CD4-positive, alpha-beta T cell treated with Interleukin-10 for 1 hour (primary cell): Measurements from ENCODE around the gene HIP1R.

ENCODE experiments used
- DNase-seq: peaks from one replicate; pipeline ENCODE4 v3.0.0-alpha.2; 2020

HIP1R gene

DNA sequence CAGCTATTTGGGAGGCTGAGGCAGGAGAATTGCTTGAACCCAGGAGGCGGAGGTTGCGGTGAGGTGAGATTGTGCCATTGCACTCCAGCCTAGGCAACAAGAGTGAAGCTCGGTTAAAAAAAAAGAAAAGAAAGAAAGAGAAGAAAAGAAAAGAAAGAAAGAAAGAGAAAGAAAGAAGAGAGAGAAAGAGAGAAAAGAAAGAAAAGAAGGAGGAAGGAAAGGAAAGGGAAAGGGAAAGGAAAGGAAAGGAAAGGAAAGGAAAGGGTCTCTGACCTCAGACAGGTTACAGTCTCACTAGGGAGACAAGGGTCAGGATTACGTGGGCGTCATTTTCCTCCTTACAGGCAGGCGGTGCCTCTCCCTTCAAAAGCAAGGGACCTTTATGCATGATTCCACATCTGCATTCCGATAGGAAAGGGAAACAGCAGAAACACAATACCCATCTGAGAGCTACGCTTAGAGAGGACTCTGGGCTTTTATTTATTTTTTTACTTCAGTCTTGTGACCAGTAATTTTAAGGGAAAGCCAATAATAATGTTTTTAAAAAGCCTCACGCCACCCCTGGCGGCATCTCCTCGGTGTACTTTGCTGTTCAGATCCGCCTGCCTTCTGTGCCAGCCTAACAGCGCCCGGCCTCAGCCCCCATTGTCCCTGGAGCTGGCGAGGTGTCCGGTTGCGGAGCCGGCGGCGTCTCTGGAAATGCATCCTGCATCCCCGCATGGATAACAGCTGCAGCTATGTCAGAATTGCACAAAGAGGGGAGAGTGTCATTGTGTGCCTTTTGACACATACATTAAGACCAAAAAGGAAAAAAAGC lies 945 bp upstream of the HIP1R start:
- peak; percentile 25 for DNase-seq

GRCh38 chr12:122835750-122836026 lies 431 bp downstream of the HIP1R start:
- peak; percentile 18 for DNase-seq

- DNase-seq = peak; percentile 52
These were observed 1.0 kb downstream of the HIP1R start for GRCh38 chr12:122836027-122836921.

DNA sequence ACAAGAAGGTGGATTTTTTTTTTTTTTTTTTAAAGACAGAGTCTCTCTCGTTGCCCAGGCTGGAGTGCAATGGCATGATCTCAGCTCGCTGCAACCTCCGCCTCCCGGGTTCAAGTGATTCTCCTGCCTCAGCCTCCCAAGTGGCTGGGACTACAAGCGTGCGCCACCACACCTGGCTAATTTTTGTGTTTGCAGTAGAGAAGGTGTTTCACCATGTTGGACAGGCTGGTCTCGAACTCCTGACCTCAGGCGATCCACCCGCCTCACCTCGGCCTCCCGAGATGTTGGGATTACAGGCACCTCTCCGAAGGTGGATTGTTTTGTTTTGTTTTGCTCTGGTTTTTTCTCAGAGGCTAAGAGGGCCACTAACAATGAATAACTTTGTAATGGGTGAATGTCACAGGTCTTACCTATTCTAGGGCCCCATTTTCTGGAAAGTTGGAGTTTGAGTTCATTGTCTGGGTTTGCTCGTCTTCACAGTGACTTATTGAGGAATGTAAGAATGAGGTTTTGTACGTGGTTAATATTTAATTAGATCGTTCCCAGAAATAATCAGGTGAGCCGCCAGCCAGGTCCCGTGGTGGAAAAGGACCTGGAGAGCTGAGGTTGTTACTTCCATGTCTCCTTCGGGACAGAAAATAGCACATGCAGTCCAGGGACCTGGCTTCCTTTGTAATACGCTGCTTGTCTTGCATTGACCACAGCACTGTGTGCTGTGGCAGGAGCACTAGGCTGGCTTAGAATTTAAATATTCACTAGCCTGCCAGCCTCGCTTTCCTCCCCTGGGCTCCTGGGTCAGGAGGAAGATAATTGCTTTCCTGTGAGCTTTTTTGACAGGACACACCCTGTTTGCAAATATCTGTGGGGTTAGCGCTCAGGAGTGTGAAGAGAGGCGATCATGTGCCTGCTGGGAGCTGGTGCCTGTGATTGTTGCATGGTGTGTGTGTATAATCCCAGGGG lies 2.3 kb downstream of the HIP1R start:
- DNase-seq = no peak

DNA sequence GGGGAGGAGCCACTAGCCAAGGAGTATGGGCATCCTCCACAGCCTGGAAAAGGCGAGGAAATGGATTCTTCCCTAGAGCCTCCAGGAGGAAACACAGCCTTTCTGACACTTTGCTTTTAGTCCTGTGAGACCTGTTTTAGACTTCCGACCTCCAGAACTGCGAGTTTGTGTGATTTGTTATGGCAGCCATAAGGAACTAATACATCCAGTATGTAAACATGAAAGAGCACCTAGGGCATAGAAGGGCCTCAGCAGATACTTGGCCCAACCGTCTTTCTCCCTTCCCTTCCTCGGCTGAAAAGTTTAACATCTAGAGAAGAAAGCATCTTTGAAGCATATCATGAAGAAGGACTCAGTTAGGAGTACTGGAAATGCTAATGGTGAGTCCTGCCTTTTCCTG lies 3.6 kb downstream of the HIP1R start:
- no peak for DNase-seq

- DNase-seq = no peak
These were observed 4.8 kb downstream of the HIP1R start for GRCh38 chr12:122839907-122840554.

DNA sequence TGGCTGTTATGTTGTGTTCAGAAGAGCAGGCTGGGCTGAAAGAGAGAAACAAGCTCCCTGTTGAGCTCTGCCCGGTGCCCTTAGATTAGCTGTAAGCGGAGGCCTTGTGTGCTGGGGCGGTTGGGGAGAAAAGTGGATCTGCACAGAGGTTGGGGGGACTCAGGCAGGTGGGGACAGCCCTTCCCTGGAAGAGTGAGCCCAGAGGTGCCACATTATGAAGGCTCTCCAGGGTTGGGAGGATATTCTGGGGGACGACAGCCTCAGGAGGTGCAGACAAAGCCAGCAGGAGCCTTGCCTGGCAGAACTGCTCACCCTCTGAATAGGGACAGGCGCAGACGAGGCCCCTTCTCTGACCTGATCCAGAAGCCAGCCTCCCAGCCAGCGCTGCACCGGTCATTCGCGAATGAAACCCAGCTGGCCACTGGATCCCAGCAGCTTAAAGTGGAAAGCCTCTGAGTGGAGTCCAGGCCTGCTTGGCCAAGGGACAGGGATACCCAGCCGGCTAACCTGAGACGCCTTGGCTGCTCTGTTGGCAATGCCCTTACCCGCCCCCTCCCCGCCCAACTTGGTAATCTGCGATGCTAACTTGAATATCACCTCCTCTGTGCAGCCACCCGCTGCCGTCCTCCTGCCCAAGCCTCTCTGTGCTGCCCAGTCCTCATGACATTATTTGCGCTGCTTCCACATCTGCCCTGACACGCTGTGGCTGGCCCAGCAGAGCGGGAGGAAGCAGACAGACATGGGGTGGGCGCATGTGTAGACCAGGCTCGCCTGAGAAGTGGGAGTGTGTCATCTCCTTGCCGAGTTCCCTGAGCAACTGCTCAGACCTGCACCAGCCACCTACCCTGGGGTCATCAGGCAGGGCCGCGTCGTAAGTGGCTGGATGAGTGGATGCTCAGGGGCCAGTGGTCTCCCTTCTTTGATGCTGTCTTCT lies 5.6 kb downstream of the HIP1R start:
- no peak for DNase-seq

DNA sequence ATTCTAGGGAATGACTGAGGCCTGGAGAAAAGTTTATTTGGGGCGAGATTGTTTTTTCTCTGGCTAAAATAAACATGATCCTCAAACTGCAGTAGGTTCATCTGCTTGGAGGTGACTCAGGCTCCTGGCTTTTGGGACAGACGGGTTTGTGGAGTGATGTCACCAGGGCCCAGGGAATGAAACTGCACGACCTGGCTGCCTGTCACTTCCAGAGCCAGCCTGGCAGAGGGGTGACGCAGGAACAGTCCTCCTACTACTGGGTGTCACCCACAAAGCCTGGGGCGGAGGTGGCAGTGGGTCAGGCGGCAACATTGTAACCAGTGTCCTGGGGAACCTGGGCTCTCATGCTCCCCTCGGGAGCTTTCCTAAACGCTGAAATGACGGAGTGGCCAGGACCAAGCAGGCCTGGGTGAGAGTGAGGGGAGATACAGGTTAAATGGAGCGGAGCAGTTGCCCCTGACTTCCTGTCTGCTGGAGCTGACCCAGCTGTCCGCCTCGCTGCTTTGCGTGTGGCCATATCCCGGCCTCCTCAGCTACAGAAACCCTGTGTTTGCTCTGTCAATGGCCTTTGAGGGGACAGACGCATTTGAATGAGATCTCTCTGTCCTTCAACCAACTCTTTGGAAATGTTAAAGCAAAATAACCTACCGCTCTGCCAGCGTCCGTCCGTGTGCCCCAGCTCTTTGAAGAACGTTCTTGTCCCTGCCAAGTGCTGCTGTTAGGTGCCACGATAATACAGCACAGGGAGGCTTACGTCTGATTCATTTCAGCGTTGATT lies 6.5 kb downstream of the HIP1R start:
- DNase-seq = no peak

- no peak for DNase-seq
These were observed 7.5 kb downstream of the HIP1R start for GRCh38 chr12:122842505-122843405.

DNA sequence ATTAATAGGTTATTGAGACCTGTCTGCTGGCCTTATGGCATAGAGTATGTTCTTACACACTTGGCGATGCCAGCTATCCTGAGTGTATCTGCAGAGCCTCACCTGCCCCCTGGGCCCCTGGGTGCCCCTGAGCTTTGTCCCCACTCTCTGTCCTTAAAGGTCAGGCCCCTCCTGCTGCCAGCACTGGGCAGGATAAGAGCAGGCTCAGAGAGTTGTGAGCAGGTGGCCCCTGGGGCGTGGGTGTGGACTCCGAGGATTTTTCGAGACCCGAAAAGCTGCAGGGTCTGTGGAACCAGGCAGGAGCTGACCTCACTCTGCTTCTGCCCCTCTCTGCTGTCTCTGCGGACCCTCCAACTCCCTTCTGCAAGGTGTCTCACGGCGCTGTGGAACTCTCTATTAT lies 8.2 kb downstream of the HIP1R start:
- DNase-seq = no peak

DNA sequence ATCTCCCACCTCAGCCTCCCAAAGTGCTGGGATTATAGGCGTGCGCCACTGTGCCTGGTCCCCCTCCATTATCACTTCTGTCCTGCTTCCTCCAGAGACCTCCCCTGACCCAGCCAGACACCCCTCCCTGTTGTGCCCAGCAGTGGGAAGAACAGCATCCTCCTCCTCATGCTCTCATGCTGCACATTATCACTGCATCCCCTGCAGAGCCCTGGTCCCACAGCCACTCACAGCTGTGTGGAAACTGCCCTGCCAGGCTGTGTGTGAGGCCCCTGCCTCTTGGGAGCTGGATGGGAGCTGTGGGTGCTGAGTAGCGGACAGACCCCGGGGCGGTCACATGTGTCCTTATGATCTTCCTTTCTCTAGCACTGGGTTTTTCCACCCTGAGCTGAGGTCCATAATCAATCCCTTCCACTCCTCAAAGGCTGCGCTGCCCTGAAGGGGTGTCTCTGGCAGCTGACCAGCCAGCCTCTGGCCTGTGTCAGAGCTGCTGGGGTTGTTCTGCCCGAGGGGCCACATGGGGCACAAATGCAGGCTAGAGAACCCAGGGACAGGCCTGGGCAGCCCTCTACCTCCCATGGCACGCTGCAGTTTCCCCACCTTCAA lies 9.2 kb downstream of the HIP1R start:
- DNase-seq = no peak

GRCh38 chr12:122845041-122845864 lies 10.0 kb downstream of the HIP1R start:
- DNase-seq = no peak

DNA sequence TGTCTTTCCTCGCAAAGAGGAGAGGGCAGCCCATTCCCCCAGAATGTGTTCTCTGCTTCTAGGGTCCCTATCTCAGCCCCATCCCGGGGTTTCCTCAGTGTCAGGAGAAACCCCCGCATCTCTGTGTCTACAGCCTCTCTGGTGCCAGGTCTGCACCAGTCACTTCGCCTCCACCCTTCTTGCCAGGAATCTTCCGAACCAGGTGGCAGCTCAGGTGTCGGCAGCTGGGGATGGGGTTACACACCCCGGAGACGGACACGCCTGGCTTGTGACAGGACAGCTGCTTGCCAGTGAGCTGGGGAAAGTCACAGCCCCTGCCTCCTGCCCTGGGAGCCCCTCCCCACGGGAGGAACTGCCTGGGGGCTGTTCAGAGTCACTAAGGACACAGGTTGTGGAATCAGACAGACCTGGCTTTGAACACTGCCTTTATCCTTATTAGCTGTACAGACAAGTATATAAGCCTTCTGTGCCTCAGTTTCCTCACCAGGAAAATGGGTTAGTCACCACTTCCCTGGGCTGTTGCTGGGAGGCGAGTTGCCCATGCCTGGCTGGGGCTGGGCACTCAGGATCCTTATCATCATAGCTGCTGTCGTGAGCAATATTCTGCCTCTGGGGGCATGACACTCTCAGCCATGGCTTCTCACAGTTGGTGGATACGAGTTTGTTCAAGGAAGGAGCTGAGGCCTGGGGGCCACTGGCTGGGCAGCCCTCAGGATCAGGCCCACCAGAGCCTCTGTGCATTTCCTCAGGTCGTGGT lies 10.8 kb downstream of the HIP1R start:
- no peak for DNase-seq

DNA sequence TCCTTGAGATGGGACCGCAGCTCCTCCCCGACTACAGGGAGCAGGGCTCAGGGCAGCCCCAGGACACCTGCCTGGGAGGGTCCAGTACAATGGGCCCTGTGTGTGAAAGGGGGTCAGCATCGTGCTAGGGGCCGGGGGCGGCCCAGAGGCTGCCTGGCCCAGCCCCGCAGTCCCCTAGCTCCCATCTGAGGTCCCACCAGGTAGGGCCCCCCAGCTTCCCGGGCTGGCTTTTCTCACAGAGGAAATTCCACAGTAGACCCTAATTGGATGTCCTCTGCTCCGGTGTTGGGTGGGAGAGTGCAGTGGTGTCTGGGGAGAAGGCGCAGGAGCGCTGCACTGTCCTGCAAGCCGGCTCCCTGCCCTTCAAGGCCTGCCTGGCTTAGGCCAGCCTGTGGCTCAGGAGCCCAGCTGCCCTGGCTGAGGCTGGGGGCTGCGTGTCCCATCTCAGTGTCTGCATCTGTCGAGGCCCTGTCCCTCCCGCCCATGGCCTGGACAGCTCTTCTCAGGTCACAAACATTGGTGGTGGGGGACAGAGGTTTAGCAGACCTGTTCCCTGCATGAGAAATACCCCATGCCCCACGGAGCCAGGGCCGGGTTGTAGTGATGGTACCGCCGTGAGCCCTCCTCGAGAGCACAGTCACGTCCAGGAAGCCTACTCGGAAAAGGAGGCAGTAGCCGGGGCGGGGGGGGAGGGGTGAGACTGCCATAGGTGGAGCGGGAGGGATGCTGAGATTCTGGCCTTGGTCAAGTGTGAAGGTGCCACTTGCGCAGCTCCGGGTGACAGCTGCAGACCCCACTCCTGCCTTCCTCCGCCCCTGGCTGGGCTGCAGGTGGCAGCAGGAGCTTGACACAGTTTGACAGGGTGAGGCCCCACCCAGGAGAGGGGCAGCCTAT lies 11.6 kb downstream of the HIP1R start:
- no peak for DNase-seq

DNA sequence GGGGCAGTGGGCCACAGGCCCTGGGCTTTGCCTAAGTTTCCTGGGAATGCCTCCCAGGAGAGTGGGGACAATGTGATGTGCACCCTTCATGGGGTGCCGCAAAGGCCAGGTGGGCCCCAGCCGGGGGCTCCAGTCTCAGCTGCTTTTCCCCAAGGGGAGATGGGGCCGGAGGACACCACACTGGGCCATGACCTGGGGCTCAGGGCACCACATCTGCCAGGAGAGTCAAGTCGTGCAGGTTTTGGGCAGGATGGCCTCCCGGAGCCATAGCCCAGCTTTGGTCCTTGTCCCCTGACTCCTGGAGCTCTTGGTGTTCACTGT lies 12.2 kb downstream of the HIP1R start:
- no peak for DNase-seq

DNA sequence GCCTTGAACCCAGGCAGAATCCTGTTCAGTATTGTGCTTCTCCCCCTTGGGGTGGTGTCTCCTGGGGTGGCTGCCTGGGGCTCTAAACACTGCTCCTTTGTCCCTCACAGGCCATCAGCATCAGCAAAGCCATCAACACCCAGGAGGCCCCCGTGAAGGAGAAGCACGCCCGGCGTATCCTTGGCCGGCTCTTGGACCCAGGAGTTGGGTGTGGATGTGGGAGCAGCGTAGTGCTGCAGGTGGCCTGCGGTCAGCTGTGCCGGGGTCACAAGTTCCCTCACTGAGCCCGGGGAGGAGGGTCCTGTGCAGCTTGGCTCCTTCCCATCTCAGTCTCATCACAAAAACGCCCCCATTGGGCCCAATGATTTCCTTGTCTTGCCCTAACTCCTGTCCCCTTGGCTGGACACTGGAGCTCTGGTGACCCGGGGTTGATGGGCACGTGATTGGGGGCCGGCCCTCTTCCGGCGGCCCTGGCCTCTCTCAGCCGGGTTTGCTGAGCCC lies 12.7 kb downstream of the HIP1R start:
- no peak for DNase-seq
